Inflammatory macrophage treated with lipopolysaccharide for 4 hours (primary cell): ENCODE data around the gene OR13J1.
A peak's percentile ranks its signal among the peaks of the same experiment; 100 is the strongest.

ENCODE experiments used
- DNase-seq: peaks from one replicate; pipeline ENCODE4 v3.0.0-alpha.2; 2020

The OR13J1 gene

DNA sequence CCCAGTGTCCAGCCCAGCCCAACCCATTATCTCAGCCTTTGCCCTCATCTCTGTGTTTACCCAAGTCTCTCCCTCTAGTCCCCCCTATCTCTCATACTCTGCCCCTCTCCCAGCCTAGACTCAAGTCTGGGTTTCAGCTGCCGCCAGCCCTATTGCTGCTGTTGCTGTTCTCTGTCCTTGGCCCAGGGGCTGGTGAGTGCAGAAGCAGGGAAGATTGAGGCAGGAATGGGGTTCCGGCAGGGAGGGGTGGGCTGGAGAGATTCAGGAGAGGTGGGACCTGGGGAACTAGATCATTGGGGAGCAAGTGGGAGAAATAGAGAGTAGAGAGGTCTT is 40.5 kb downstream of the OR13J1 start:
- DNase-seq: no peak

DNA sequence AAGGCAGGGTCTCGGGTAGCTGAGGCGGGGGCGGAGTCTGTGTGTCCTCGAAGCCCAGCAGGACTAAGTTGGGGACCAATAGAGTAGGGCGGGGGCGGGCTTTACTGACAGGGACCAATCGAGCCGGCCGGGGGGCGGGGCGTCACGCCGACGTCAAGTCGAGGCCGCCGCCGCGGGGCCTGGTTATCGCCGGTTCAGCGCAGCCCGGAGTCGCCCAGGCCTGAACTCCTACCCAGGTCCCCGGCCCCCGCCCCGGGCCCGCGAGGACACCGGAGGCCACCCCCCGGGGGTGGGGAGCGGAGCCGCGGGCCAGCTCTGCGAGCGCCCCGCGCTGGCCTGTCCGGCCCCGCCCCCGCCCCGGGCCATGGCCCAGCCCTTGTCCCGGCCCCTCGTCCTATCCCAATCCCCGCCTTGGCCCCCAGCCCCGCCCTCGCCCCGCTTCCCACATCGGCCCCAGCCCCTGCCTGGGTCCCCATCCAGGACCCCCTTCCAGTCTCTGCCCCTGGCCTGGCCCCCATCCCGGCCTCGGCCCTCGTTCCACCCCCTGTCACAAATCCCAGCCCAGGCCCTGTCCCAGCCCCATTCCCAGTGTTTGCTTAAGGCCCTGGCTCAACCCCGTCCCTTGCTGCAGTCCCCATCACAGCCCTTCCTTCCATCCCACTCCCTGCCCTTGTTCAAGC is 41.0 kb downstream of the OR13J1 start, which contains the start of gene TMEM8B:
Gene TMEM8B (plus strand): TSS at position 145 of the 680 bp plus-strand sequence. CDS start 220 bp downstream, at position 365.
- peak; percentile 92 for DNase-seq

DNA sequence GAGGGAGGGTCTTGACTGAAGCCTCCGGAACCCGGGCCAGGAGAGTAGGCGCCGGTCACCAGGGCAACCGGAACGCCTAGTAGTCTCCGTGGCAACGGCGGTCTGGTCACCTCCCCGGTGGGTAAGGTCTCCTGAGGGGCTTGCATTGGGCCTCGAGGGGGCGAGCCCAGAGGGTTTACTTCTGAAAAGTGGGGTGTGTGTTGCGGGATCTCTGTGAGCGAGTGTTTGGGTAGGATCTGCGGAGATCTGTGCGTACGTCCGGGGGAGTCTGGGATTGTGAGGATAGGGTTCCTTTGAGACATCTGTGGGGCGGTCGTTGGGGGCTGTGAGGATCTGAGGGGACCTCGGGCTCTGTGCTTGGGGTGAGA is 41.5 kb downstream of the OR13J1 start, which contains the start of gene FAM221B:
Gene FAM221B (minus strand): TSS at position 17 of the 368 bp plus-strand sequence. CDS start 2,571 bp downstream, outside the sequence.
- no peak for DNase-seq

DNA sequence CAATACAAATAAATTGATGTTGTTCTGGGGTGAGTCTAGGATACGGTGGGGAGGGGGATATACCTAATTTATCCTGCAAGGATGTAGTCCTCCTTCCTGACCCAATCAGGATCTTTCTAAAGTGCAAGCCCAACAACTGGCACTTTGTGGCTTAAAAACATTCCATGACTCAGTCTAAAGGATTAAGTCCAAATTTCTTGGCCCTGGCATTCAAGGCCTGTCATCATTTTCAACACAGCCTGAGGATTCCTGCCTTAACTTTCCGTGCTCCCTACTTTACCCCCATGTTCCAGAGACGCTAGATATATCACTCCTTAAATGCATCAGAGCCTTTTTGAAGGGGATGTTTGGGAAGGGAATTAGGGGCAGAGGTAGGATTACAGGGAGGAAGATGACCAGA is 42.7 kb downstream of the OR13J1 start:
- DNase-seq: no peak

DNA sequence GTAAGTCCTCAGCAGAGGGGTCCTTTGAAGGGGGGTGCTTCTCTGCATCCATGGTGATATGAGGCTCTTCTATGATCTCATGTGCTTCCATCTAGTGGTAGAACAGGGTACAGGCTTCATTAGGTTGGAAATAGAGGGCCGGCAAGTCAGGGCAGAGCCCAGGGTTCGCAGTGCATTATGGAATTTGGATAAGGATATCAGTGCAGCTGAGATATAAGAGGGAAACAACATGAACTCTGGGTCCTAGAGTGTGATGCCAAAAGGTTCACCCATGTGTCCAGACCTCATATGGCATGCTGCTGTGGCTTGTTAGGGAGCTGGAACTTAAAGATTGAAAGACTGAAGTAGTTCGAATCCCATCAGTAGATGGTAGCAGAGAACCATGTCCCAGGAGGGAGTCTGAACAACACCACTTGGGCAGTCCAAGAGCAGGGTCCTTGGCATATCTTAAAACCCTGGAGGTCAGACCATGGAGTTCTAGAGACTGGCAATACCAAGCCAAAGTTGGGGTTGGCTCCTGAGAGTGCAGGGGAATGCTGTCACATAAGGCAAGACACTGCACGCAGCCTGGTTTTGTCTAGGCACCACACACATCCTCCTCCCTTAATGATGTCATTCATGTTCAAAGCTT is 44.0 kb downstream of the OR13J1 start:
- peak; percentile 62 for DNase-seq

DNA sequence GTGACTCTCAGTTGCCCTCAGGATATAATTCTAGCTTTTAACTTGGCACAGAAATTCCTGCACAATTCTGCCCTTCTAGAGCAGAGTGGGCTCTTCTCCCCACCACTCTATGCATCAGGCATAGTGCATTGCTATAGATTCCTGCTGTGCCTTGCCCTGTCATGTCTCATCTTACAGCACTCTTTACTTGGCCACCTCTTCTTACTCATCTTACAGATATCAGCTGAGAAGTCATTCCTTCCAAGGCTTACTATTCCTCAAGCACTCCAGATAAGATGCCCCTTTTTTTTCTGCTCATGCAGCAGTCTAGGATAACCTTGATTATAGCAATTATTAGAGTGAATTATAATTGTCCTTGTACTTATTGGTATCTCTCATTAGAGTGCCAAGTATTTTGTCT is 47.3 kb downstream of the OR13J1 start:
- no peak for DNase-seq

DNA sequence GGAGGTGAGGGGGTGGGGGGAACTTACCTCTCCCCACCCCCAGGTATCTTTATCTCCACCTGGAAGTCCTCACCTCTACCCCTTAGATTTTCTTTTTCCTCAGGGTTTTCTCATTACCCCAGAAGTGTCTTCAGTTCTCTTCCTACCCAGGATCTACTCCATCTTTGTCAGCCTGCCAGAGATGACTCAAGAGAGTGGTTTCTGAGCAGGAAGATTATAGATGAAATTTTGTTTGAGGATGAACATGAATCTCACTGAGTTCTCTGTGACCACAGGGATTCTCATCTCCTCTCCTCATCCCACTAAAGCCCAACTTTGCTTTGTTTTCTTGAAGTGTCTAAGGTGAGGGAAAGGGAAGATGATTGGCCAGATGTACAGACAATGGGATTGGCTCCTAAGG is 50.1 kb downstream of the OR13J1 start:
- no peak for DNase-seq
